Airway epithelial cell (primary cell): ENCODE results near the gene TRIM2. TPM values are rescaled to one million over a fixed set of nuclear protein-coding genes. Genes with fewer than 3 reads are reported as not detected.

Source experiments
- total RNA-seq: library from RNA; depleted of rRNA; stranded (reverse); fragments of >200 nt; gene quantifications from 2 replicates; pipeline ENCODE4 v1.2.3, GENCODE V29; 2015

The TRIM2 gene
- total RNA-seq, result 9.6 and 14.9 TPM in 2 replicates

DNA sequence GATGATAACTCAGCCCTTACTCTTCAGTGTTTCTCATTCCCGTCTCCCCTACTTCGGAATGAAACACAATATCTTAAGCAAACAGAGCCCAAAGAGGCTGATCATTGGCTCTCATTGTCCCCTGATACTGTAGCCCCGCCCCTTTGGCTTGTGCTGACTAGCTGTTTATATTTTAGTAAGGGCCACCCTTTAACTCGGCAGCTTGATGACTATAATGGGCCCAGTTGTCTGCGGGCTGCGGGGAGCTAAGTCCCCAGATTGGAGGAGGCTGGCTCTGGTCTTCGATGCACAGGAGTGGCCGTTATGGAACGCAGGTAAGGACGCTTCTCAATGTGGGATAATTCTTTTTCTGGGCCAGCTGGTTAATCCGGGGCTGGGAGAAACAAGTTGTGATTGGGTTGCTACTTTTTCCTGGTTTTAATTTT lies at the start of gene TRIM2:
TSS of gene TRIM2 (plus strand) at position 197 of the 425 bp plus-strand sequence. CDS start at position 285, 88 bp downstream.

GRCh38 chr4:153344131-153345011 lies 140.1 kb downstream of the TRIM2 start, which contains the start of gene MND1:
Gene MND1, plus strand, starts transcription at chr4:153344688. Its CDS starts 50 bp downstream, at chr4:153344738.

Other genes with a start within 250 kb of the TRIM2 start
- 6.3 and 7.7 TPM in 2 replicates for gene MND1, start 140.2 kb downstream of the TRIM2 start, total RNA-seq